Neural crest cell (in vitro differentiated cells): ENCODE data around the gene FRAS1. TPM values are rescaled to one million over a fixed set of nuclear protein-coding genes. Genes with fewer than 3 reads are reported as not detected.
"Not testable (repeated sequence)": the region's sequence is repeated elsewhere in the genome, so short reads cannot be mapped to it uniquely, and the experiment has no call there.

Source experiments
- DNase-seq: peaks from one replicate; pipeline ENCODE4 v3.0.0; 2021; ENCODE audit warnings: low read depth, mixed read lengths, low spot score
- H3K27ac Mint-ChIP-seq: one replicate; pipeline ENCODE4 v1.8.0; 2021; ENCODE audit warnings: mild to moderate bottlenecking, mixed read lengths; ENCODE audit not compliant: unreplicated experiment
- H3K27me3 Mint-ChIP-seq: 2 replicates; pipeline ENCODE4 v1.8.0; 2021; ENCODE audit warnings: low read depth, mild to moderate bottlenecking, mixed read lengths
- H3K36me3 Mint-ChIP-seq: 2 replicates; pipeline ENCODE4 v1.8.0; 2021; ENCODE audit warnings: low read depth, mild to moderate bottlenecking, mixed read lengths
- H3K4me1 Mint-ChIP-seq: 2 replicates; pipeline ENCODE4 v1.8.0; 2021; ENCODE audit warnings: mixed read lengths
- H3K4me3 Mint-ChIP-seq: one replicate; pipeline ENCODE4 v1.8.0; 2021; ENCODE audit warnings: mild to moderate bottlenecking, mixed read lengths
- H3K9me3 Mint-ChIP-seq: 2 replicates; pipeline ENCODE4 v1.8.0; 2021; ENCODE audit warnings: mixed read lengths
- total RNA-seq: library from RNA; stranded (reverse); gene quantifications from 2 replicates; pipeline ENCODE4 v1.2.1, GENCODE V29; 2021
- TF ChIP-seq, protein P1 (sequence below): fragments of 200-600 bp; sonication (generic); conservative IDR thresholded peaks from 2 replicates; pipeline ENCODE4 v1.5.0; 2021; ENCODE audit warnings: antibody characterized with exemption, mild to moderate bottlenecking

FRAS1 gene
- total RNA-seq, 1 donor from 2014 or later, result 8.4 TPM

DNA sequence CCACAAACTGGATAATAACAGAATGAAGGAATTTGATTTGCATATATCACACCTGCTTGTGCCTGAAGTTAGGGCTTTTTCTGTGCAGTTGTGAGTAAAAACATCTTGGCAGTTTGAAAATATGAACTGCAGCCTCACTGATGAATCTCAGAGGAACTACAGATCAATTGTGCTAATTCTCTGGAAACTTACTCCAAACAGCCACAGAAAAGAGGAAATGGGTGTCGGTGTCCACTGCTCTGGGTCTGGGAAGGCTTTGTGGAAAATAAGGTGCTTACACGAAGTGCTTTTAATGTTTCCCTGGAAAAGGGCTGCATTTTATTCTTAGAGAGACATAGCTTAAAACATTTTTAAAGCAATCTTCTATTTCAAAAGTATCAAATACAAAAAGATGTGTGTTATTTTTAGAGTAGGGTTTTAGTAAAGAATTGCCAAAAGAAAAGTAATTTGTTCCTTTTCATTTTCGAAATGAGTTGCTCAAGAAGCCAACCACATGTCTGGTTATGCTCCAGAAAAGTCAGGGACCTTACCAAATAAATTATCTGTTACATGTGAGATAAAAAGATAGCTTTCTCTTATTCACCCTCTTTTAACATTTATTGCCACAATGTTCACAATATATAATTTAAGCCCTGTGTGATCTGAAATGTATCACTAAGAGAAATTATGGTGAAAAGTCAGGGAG lies 240.1 kb downstream of the FRAS1 start:
- no peak overlapping the region for H3K27ac Mint-ChIP-seq
- DNase-seq, result no peak
- TF ChIP-seq, protein P1, sequence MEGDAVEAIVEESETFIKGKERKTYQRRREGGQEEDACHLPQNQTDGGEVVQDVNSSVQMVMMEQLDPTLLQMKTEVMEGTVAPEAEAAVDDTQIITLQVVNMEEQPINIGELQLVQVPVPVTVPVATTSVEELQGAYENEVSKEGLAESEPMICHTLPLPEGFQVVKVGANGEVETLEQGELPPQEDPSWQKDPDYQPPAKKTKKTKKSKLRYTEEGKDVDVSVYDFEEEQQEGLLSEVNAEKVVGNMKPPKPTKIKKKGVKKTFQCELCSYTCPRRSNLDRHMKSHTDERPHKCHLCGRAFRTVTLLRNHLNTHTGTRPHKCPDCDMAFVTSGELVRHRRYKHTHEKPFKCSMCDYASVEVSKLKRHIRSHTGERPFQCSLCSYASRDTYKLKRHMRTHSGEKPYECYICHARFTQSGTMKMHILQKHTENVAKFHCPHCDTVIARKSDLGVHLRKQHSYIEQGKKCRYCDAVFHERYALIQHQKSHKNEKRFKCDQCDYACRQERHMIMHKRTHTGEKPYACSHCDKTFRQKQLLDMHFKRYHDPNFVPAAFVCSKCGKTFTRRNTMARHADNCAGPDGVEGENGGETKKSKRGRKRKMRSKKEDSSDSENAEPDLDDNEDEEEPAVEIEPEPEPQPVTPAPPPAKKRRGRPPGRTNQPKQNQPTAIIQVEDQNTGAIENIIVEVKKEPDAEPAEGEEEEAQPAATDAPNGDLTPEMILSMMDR, result no peak
- peaks cover 2% of the 10 kb centered on the region for H3K9me3 Mint-ChIP-seq
- no peak overlapping the region for H3K4me3 Mint-ChIP-seq
- H3K36me3 Mint-ChIP-seq, result peaks cover 2% of the 10 kb centered on the region
- peaks cover 3% of the 10 kb centered on the region for H3K4me1 Mint-ChIP-seq
- no peaks in the 10 kb centered on the region for H3K27me3 Mint-ChIP-seq

DNA sequence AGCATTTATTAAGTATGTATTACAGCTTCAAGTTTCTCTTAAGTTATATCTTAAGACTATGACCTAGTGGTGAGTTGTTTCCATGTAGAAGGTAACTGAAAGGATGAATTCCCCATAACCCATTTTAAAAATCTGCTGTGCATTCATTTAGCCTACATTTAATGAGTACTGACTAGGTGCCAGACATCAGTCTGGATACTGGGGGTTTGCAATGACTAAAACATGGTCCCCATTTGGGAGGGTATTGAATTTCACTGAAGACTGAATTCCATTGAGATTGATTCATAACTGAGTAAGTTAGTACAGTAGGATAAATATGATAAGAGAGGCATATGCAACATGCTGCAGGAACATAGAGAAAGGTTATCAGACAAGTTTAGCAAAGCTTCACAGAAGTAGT lies 241.5 kb downstream of the FRAS1 start:
- no peak overlapping the region for H3K27ac Mint-ChIP-seq
- TF ChIP-seq, protein P1, result no peak
- peaks cover 3% of the 10 kb centered on the region for H3K4me1 Mint-ChIP-seq
- peaks cover 2% of the 10 kb centered on the region for H3K36me3 Mint-ChIP-seq
- H3K9me3 Mint-ChIP-seq, result peaks cover 2% of the 10 kb centered on the region
- H3K27me3 Mint-ChIP-seq, result no peaks in the 10 kb centered on the region
- no peak overlapping the region for H3K4me3 Mint-ChIP-seq
- DNase-seq, result no peak

DNA sequence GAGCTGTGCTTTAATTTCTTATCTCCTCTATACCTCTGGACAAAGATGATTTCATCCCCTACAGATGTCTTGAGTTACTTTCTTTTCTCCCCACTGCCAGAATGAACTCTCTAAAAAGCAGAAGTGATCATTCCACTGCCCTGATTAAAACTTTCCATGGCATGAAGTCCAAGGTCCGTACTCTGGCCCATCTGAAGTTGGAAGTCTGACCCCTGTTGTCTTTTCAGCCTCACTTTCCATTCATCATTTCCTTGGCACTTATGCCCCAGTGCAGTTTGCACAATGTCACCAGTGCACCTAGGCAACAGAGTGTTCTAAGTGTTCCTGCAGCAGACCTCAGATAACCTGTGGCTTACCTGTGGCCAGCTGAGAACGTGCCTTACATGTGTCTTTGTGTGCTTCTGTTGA lies 242.4 kb downstream of the FRAS1 start:
- peaks cover 2% of the 10 kb centered on the region for H3K9me3 Mint-ChIP-seq
- H3K4me1 Mint-ChIP-seq, result no peaks in the 10 kb centered on the region
- no peak overlapping the region for H3K4me3 Mint-ChIP-seq
- TF ChIP-seq, protein P1, result no peak
- H3K27me3 Mint-ChIP-seq, result no peaks in the 10 kb centered on the region
- no peak overlapping the region for H3K27ac Mint-ChIP-seq
- DNase-seq, result no peak
- peaks cover 2% of the 10 kb centered on the region for H3K36me3 Mint-ChIP-seq

DNA sequence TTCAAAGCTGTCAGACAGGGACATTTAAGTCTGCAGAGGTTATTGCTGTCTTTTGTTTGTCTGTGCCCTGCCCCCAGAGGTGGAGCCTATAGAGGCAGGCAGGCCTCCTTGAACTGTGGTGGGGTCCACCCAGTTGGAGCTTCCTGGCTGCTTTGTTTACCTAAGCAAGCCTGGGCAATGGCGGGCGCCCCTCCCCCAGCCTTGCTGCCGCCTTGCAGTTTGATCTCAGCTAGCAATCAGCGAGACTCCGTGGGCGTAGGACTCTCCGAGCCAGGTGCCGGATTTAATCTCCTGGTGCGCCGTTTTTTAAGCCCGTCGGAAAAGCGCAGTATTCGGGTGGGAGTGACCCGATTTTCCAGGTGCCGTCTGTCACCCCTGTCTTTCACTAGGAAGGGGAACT lies 250.1 kb downstream of the FRAS1 start:
- not testable (repeated sequence) for H3K27me3 Mint-ChIP-seq, H3K36me3 Mint-ChIP-seq, H3K4me3 Mint-ChIP-seq, DNase-seq, H3K9me3 Mint-ChIP-seq, H3K27ac Mint-ChIP-seq
- peaks cover 14% of the 10 kb centered on the region for H3K4me1 Mint-ChIP-seq

DNA sequence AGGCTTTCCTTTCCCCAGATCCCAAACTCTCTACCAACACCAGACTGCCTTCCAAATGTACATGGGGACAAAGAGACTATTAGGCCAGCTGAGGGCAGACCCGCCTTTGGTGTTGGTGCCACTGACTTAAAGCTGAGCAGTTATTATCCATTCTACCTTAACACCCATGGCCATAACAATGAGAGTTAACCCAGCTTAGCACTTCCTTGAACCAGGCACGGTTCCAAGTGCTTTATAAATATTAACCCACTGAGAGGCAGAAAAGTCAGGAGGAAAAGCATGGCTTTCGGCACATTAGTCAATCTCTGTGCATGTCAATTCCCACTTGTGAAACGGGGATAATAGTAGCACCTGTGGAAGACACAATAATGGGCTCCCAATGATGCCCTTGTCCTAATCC lies 251.4 kb downstream of the FRAS1 start:
- H3K9me3 Mint-ChIP-seq, result no peaks in the 10 kb centered on the region

DNA sequence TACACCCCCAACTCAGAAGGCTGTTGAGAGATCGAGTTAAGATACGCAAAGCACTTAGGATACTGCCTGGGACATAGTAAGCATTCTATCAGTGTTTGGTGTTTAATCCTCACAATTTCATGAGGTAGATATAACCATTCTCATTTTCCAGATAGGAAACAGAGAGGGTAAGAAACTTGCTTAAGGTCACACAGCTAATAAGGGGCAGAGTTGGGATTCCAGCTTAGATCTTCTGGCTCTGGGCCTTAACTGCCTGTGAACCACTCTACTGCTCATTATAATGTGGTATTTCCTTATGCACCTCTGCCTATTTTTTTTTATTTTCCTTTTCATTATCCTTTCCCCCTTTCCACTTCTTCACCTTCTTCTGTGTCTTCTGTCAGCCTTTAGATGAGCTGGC lies 252.2 kb downstream of the FRAS1 start:
- Mint-ChIP-seq H3K36me3 (peaks cover 4% of the 10 kb centered on the region), H3K4me3 (no peak overlapping the region), H3K27ac (no peak overlapping the region), H3K9me3 (no peaks in the 10 kb centered on the region), H3K27me3 (no peaks in the 10 kb centered on the region), H3K4me1 (peaks cover 14% of the 10 kb centered on the region)
- no peak for DNase-seq
- TF ChIP-seq, protein P1, result no peak

More for the DNA sequence above, 251.4 kb downstream of the FRAS1 start:
- H3K36me3 Mint-ChIP-seq, result peaks cover 4% of the 10 kb centered on the region
- no peak for DNase-seq
- TF ChIP-seq, protein P1, result no peak
- H3K27ac Mint-ChIP-seq, result no peak overlapping the region
- H3K4me3 Mint-ChIP-seq, result no peak overlapping the region
- no peaks in the 10 kb centered on the region for H3K27me3 Mint-ChIP-seq
- H3K4me1 Mint-ChIP-seq, result peaks cover 14% of the 10 kb centered on the region
